ENCODE data around the gene MMP23B.
"Not testable (repeated sequence)": the region's sequence is repeated elsewhere in the genome, so short reads cannot be mapped to it uniquely, and the experiment has no call there.

GRCh38 chr1:1648265-1648664 lies 16.3 kb downstream of the MMP23B start:
- TF ChIP-seq CTCF (conservative IDR thresholded peaks at IDR 0.05 in 1 of 2, IDR thresholded peaks at IDR 0.05 in 1 of 2; ENCODE audit: extremely low read depth in 1 of 2, insufficient read depth in 1 of 2, low read depth in 1 of 2, low read length in 2 of 2); EZH2 (IDR thresholded peaks at IDR 0.05; ENCODE audit: borderline replicate concordance, low read length): not testable (repeated sequence)
